HG03280 (cell line): ENCODE measurements around the gene TRIM67.

Experiments
- ATAC-seq: cut with Tn5 transposase; IDR thresholded peaks from one replicate; pipeline ENCODE4 v1.9.1; 2021; ENCODE audit warnings: mild to moderate bottlenecking, moderate library complexity; ENCODE audit not compliant: unreplicated experiment

TRIM67 gene

DNA sequence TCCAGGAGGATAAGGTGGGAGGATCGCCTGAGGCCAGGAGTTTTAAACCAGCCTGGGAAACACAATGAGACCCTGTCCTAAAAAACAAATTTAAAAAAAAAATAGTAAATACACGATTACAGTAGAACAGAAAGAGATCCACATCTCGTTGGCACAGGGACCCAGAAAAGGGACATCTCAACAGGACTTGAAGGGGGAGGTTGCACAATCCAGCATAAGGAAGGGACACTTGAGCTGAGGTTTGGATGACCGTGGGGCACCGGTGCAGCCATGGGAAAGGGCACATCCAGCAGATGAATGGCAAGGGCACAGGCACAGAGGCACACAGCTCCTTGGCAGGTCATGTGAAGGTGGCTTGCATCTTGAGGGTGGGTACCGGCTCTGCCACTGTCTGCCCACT is 20.5 kb downstream of the TRIM67 start:
- ATAC-seq, result no peak

DNA sequence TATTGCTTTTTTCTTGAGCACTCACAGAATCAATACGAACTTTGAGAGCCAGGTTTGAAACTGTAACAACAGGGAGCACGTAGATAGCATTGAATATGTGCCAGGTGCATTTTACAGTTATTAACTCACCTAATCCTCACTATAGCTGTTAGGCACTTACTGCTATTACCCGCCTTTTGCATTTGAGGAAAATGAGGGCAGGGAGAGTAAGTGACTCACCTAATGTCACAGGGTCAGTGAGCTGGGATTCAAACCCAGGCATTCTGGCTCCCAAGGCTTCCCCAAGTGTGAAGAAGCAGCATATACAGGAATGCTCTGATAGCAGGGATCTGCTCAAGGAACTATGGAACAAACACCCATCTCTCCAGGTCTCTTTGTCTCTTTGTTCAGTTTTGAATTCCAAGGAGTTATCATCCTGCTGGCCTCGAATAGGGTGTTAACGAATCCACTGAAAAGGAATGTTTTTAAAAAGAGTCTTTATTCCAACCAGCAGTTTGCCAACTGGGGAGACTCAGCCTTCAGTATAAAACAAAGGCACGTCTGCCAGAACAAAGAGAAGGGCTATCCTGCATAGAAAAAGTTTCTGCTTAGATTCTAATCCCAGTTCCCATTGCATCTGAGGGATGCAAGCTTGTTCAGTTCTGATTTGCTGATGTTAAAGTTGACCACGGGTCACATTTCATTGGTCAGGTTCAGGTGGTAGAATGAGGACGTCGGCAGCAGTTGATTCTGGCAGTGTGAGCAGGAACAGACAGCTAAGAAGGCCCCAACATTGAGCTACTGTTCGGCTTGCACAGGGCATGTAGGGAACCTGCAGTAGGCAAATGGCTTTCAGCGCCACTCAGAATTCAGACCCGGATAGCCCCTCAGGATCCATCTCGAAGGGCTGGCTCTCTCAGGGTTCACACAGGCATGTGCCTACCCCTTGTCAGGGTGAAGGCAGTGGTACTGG is 22.1 kb downstream of the TRIM67 start:
- no peak for ATAC-seq

DNA sequence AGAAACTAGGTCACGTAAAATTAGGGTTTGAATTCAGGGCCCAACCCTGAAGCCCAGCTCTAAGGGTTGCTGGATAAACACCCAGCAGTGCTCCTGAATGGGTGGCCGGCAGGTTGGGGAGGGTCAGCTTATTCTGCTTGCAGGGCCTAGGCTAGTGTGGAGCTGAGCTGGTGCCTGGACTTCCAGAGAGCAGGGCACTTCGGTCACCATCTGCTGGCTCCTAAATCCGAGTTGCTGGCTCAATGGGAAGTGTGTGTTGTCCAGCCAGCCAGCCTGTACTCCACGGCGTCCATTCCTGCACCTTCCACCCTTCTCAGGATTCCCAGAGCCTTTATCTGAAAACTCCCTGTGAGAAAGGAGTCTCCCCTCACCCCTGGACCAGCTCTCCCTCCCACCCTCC is 23.0 kb downstream of the TRIM67 start:
- no peak for ATAC-seq

GRCh38 chr1:231185391-231185790 is 23.5 kb downstream of the TRIM67 start:
- no peak for ATAC-seq

DNA sequence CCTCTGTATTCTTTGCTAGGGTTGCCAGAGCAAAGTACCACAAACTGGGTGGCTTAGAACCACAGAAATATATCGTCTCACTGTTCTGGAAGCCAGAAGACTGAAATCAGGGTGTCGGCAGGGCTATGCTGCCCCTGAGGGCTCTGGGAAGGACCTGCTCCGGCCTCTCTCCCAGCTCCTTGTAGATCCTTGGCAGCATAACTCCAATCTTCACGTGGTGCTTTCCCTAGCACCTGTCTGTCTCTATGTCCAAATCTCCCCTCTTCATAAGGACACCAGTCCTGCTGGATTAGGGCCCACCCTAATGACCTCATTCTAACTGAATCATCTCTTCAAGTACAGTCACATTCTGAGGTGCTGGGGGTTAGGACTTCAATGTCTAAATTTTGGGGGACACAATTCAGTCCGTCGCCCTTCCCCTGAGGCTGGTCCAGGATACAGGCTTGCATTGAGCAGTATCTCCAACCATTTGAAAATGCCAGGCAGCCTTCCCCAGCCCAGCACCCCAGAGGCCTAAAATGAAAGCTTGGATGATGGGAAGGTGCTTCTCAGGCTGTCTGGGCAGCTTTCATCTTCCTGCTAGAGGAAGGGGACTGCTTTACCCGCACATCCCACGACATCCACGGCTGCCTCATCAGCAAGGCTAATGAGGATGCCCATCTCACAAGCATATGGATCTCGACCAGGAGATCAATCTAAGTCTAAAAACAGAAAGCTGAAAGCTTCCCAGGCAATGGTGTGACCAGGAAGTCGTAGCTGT is 24.7 kb downstream of the TRIM67 start:
- ATAC-seq, result no peak

- ATAC-seq, result no peak
Observed at GRCh38 chr1:231187571-231187970, 25.7 kb downstream of the TRIM67 start.

GRCh38 chr1:231188072-231188471 is 26.2 kb downstream of the TRIM67 start:
- no peak for ATAC-seq

GRCh38 chr1:231188768-231189167 is 26.9 kb downstream of the TRIM67 start:
- ATAC-seq, result no peak

- ATAC-seq, result no peak
Observed at GRCh38 chr1:231189683-231190270, 27.9 kb downstream of the TRIM67 start.

GRCh38 chr1:231190456-231190855 is 28.6 kb downstream of the TRIM67 start:
- no peak for ATAC-seq

DNA sequence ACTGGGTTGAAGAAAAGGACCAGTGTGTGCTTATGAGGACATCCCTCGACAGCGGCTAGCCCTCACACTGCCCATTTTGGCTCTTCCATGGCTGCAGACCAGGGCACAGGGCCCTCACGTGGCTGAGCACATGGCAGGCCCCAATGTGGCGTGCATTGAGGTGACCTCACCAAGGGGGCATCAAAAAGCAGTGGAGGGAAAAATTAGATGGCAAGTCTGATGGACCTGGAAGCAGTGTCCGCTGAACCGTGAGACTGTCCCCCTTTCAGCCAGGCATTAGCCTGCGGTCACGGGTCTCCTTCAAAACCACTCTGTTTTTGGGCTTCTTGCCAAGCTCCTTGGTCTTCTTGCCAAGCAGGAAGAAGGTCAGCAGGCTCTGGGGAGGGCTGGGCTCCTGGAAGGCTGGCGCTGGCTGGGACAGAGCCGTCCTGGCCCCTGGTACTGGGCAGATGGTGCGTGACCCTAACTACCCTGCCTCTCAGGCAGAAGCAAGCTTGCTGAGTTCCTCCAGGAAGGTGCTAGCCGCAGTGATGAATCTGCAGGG is 30.8 kb downstream of the TRIM67 start:
- ATAC-seq, result no peak

- no peak for ATAC-seq
Observed at GRCh38 chr1:231193710-231194340, 32.0 kb downstream of the TRIM67 start.

GRCh38 chr1:231194476-231194842 is 32.6 kb downstream of the TRIM67 start:
- ATAC-seq, result no peak

DNA sequence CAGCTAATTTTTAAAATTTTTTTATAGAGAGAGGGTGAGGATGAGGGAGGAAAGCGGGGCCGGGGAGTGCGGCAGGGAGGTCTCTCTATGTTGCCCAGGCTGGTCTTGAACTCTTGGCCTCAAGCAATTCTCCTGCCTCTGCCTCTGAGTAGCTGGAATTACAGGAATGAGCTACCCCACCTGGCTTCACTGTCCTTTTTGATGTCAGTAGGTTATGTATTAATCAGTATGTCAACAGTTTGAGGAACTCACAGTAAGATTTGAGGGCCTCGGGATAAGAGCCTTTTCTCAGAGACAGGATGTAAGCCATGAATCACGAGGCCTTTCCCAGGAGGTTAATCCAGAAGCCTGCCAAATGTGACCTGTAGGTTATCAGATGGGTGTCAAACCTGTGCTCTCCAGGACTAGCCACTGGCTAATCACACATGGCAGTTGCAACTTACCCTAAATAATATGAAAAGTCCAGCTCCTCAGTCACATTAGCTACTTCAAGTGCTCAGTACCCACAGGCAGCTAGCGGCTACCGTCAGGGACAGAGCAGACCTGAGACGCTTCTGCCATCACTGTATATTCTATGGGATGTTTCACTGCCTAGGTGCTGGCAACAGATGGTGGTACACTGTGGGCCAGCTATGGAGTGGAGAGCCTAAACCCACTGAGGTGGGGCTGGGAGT is 33.1 kb downstream of the TRIM67 start:
- no peak for ATAC-seq

DNA sequence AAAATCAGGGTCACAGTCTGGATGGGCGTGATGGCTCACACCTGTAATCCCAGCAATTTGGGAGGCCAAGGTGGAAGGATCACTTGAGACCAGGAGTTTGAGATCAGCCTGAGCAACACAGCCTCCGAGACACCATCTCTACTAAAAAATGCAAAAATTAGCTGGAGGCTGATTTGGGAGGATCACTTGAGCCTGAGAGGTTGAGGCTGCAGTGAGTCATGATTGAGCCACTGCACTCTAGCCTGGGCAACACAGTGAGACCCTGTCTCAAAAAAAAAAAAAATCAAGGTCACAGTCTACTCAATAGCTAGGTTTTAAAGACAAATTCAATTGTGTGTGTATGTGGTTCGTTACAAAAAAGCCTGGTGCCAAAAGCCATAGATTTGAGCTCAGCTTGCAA is 34.4 kb downstream of the TRIM67 start:
- no peak for ATAC-seq

DNA sequence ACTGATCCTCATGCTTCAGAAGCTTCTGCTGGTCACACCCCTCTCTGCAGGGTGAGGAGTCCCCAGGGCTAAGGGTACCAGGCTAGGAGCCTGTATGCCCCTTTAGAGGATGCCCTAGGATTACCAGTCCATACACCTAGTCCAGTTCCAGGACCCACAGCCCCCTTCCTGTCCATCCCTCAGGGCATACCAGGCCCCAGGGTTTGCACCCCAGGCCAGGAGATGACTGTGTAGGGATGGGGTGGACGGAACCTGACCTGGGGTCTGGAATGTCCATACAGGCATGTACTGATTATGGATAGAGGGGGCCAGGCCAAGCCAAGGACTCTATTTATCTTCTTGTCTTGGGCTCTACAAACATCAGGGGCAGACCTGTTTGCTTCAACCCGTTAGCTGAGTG is 34.9 kb downstream of the TRIM67 start:
- no peak for ATAC-seq

GRCh38 chr1:231199868-231200267 is 38.0 kb downstream of the TRIM67 start:
- no peak for ATAC-seq

DNA sequence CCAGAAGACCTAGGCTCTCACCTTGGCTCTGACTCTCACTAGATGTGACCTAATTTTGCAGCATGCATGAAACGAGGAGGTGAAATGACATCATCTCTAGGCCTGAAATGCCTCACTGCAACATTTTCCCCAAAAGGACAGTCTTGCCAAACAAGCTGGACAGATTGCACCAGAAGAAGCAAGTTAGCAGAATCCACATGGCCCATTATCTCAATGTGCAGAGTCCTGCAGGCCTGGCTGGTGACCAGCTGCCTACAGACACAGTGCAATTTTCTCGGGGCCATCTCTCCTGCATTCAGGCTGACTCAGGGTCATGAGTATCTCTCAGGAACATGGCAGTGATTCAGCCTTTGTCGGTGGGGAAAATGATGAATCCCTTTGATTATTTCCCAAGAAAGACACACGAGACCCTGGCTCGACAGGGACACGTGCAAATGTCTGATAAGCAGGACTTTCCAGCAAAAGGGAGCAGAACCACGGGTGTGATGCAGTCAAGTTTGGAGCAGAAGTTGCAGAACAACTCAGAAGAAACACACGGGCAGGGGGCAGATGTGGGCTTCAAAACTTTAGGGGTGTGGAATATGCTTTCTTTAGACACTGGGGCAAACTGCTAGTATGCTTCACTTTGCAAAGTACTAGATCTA is 38.7 kb downstream of the TRIM67 start:
- no peak for ATAC-seq

DNA sequence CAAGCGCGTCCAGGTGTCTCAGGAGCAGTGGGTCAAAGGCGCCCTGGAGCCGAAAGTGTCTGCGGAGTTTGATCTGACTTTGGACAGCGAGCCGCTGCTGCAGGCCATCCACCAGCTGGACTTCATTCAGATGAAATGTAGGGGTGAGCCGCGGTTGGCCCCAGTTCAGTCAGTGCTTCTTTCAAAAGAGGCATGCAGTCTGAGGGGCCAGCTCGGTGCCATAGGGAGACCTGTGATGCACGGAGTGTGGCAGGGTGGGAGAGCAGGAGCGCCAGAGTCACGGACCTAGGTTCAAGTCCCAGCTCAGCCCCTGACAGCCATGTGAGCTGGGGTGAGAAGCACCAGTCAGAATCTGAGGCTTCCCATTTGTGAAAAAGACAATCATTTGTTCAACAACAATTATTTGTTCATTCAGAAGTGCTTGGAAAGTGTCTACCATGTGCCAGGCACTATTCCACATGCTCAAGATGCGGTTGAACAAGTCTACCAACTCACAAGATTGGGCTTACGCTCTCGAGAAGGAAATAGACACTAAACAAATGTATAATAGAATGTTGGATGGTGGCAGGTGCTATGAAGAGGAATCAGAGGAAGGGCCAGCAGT is 39.6 kb downstream of the TRIM67 start:
- ATAC-seq, result no peak
